ENCODE measurements around the gene RTF2.

DNA sequence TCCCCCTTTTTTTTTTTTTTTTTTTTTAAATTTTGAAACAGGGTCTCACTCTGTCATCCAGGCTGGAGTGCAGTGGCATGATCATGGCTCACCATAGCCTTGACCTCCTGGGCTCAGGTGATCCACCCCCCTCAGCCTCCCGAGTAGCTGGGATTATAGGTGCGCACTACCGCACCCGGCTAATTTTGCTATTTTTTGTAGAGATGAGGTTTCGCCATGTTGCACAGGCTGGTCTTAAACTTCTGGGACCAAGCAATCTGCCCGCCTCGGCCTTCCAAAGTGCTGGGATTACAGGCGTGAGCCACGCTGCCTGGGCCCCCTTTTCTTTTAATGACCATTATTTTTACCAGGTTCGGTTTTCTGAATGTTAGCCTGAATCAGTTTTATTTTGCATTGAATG is 51.1 kb downstream of the RTF2 start:
- no peak for TF ChIP-seq CTCF (conservative IDR thresholded peaks at IDR 0.05; ENCODE audit: low read depth, low read length)
- no peak for TF ChIP-seq EZH2 (IDR thresholded peaks at IDR 0.05; ENCODE audit: borderline replicate concordance, low read depth, low read length, poor library complexity, severe bottlenecking)
